WTC11 (cell line): Measurements from ENCODE around the gene FYCO1. TPM values are rescaled to one million over a fixed set of nuclear protein-coding genes. Genes with fewer than 3 reads are reported as not detected.

Experiments used
- ATAC-seq: fragments of 200-7000 bp; cut with Tn5 transposase; 2 replicates; pipeline ENCODE4 v1.10.0; 2021; ENCODE audit warnings: mild to moderate bottlenecking, moderate library complexity
- CTCF ChIA-PET: fragments of 300-600 bp; sonication (Branson Sonifier 250); formaldehyde crosslinking; loops from one replicate; lab custom pipeline; 2021; ENCODE audit warnings: antibody characterized with exemption; lab: Charles Lee
- POLR2A ChIA-PET: fragments of 350-600 bp; sonication (Branson Sonifier 250); formaldehyde crosslinking; loops from one replicate; lab custom pipeline; 2021; ENCODE audit warnings: antibody characterized with exemption; lab: Charles Lee
- DNase-seq: peaks from one replicate; pipeline ENCODE4 v3.0.0; 2021; ENCODE audit warnings: low spot score
- H3K27ac Mint-ChIP-seq: 2 replicates; pipeline ENCODE4 v1.8.0; 2021; ENCODE audit warnings: mixed read lengths
- H3K27me3 Mint-ChIP-seq: 2 replicates; pipeline ENCODE4 v1.8.0; 2021; ENCODE audit warnings: low read depth, mild to moderate bottlenecking, moderate library complexity, mixed read lengths
- H3K36me3 Mint-ChIP-seq: 2 replicates; pipeline ENCODE4 v1.8.0; 2021; ENCODE audit warnings: mixed read lengths
- H3K4me1 Mint-ChIP-seq: 2 replicates; pipeline ENCODE4 v1.8.0; 2022; ENCODE audit warnings: mixed read lengths
- H3K4me3 Mint-ChIP-seq: 2 replicates; pipeline ENCODE4 v1.8.0; 2021; ENCODE audit warnings: mild to moderate bottlenecking, moderate library complexity, mixed read lengths
- H3K9me3 Mint-ChIP-seq: 2 replicates; pipeline ENCODE4 v1.8.0; 2021; ENCODE audit warnings: mixed read lengths
- CREM ChIP-seq: sonication (generic); formaldehyde crosslinking; IDR thresholded peaks from 2 replicates; pipeline ENCODE4 v1.8.1; 2022; ENCODE audit warnings: mild to moderate bottlenecking, missing genetic modification reagents, moderate library complexity
- CTCF ChIP-seq: fragments of 200-600 bp; IDR thresholded peaks from 2 replicates; pipeline ENCODE4 v1.8.0; 2022; ENCODE audit warnings: antibody characterized with exemption
- E2F4 ChIP-seq: sonication (generic); formaldehyde crosslinking; IDR thresholded peaks from 2 replicates; pipeline ENCODE4 v1.8.1; 2022; ENCODE audit warnings: low read depth, mild to moderate bottlenecking, moderate library complexity, missing genetic modification reagents, borderline replicate concordance
- E2F5 ChIP-seq: sonication (generic); formaldehyde crosslinking; IDR thresholded peaks from 2 replicates; pipeline ENCODE4 v1.8.1; 2022; ENCODE audit warnings: mild to moderate bottlenecking, moderate library complexity, missing genetic modification reagents
- FOXK1 ChIP-seq: sonication (generic); formaldehyde crosslinking; IDR thresholded peaks from 2 replicates; pipeline ENCODE4 v1.8.0; 2022; ENCODE audit warnings: mild to moderate bottlenecking, moderate library complexity, missing genetic modification reagents
- FOXP1 ChIP-seq: sonication (generic); formaldehyde crosslinking; IDR thresholded peaks from 2 replicates; pipeline ENCODE4 v1.8.0; 2022; ENCODE audit warnings: missing genetic modification reagents, mild to moderate bottlenecking, moderate library complexity, borderline replicate concordance
- FOXP4 ChIP-seq: sonication (generic); formaldehyde crosslinking; IDR thresholded peaks from 2 replicates; pipeline ENCODE4 v1.8.0; 2022; ENCODE audit warnings: mild to moderate bottlenecking, missing genetic modification reagents
- GABPB1 ChIP-seq: sonication (generic); formaldehyde crosslinking; IDR thresholded peaks from 2 replicates; pipeline ENCODE4 v1.8.1; 2023; ENCODE audit warnings: mild to moderate bottlenecking, missing genetic modification reagents
- GRHL2 ChIP-seq: fragments of 250-450 bp; sonication (Bioruptor Pico); IDR thresholded peaks from 2 replicates; pipeline ENCODE4 v1.8.0; 2022; ENCODE audit warnings: mild to moderate bottlenecking, moderate library complexity; ENCODE audit not compliant: insufficient replicate concordance, severe bottlenecking
- IRF1 ChIP-seq: sonication (generic); formaldehyde crosslinking; IDR thresholded peaks from 2 replicates; pipeline ENCODE4 v1.8.0; 2023; ENCODE audit warnings: missing genetic modification reagents
- KAT7 ChIP-seq: sonication (generic); formaldehyde crosslinking; IDR thresholded peaks from 2 replicates; pipeline ENCODE4 v1.8.1; 2023; ENCODE audit warnings: missing genetic modification reagents, mild to moderate bottlenecking, borderline replicate concordance
- NFATC4 ChIP-seq: fragments of 250-450 bp; sonication (Bioruptor Pico); IDR thresholded peaks from 2 replicates; pipeline ENCODE4 v1.9.0; 2021; ENCODE audit warnings: mild to moderate bottlenecking
- NR2C2 ChIP-seq: sonication (generic); formaldehyde crosslinking; IDR thresholded peaks from 2 replicates; pipeline ENCODE4 v1.8.0; 2022; ENCODE audit warnings: mild to moderate bottlenecking, missing genetic modification reagents
- NR3C1 ChIP-seq: sonication (generic); formaldehyde crosslinking; conservative IDR thresholded peaks from 2 replicates; pipeline ENCODE4 v1.8.1; 2023; ENCODE audit warnings: low read depth, mild to moderate bottlenecking, missing genetic modification reagents
- PRRX2 ChIP-seq: fragments of 250-450 bp; sonication (Bioruptor Pico); IDR thresholded peaks from 2 replicates; pipeline ENCODE4 v1.8.0; 2021; ENCODE audit warnings: mild to moderate bottlenecking
- SOX15 ChIP-seq: fragments of 250-450 bp; sonication (Bioruptor Pico); IDR thresholded peaks from 2 replicates; pipeline ENCODE4 v1.9.0; 2021; ENCODE audit warnings: mild to moderate bottlenecking
- TP53 ChIP-seq: sonication (generic); formaldehyde crosslinking; IDR thresholded peaks from 2 replicates; pipeline ENCODE4 v1.8.1; 2023; ENCODE audit warnings: mild to moderate bottlenecking, missing genetic modification reagents
- ZNF263 ChIP-seq: sonication (generic); formaldehyde crosslinking; IDR thresholded peaks from 2 replicates; pipeline ENCODE4 v1.8.1; 2022; ENCODE audit warnings: low read depth, mild to moderate bottlenecking, moderate library complexity, missing genetic modification reagents
- ZNF671 ChIP-seq: fragments of 250-450 bp; sonication (Bioruptor Pico); IDR thresholded peaks from 2 replicates; pipeline ENCODE4 v1.8.0; 2021; ENCODE audit warnings: mild to moderate bottlenecking
- total RNA-seq: library from RNA; stranded (reverse); gene quantifications from 3 replicates; pipeline ENCODE4 v1.2.3, GENCODE V29; 2021

The FYCO1 gene
- total RNA-seq, 1 experiment from 2014 or later, result 13.9 TPM

GRCh38 chr3:46024131-46024530 is 28.5 kb upstream of the FYCO1 start:
- H3K9me3 Mint-ChIP-seq, result peaks cover 24% of the 10 kb centered on the region
- TF ChIP-seq IRF1 (CRISPR knock-in tag) (no peak), ZNF671 (no peak)
- H3K4me1 Mint-ChIP-seq, result no peaks in the 10 kb centered on the region
- ChIA-PET CTCF (interaction anchor here (0.5 to 1.6 kb wide), 3 partner anchors 55 to 364 kb away, joined by 4 read pairs; no protein-coding TSS in a partner anchor), POLR2A (no interaction called here)
- H3K4me3 Mint-ChIP-seq, result no peak overlapping the region
- no peak for ATAC-seq
- H3K36me3 Mint-ChIP-seq, result peaks cover 9% of the 10 kb centered on the region
- no peak for DNase-seq
- H3K27me3 Mint-ChIP-seq, result peaks cover 12% of the 10 kb centered on the region
- H3K27ac Mint-ChIP-seq, result no peak overlapping the region

- Mint-ChIP-seq H3K27me3 (peaks cover 10% of the 10 kb centered on the region), H3K9me3 (peaks cover 16% of the 10 kb centered on the region), H3K4me1 (no peaks in the 10 kb centered on the region), H3K27ac (no peak overlapping the region), H3K4me3 (no peak overlapping the region), H3K36me3 (peaks cover 6% of the 10 kb centered on the region)
- POLR2A ChIA-PET, result no interaction called here
- CTCF ChIA-PET, result interaction anchor here (1.6 kb wide), 1 partner anchor 56 kb away, joined by 4 read pairs; no protein-coding TSS in a partner anchor
- ATAC-seq (no peak), DNase-seq (no peak)
- no peak for TF ChIP-seq FOXP1 (CRISPR knock-in tag)
- no peak for TF ChIP-seq NR3C1 (CRISPR knock-in tag)
- TF ChIP-seq NR2C2 (CRISPR knock-in tag), result no peak
- TF ChIP-seq ZNF263 (CRISPR knock-in tag), result no peak
- TF ChIP-seq SOX15 (CRISPR knock-in tag), result no peak
These were observed 27.5 kb upstream of the FYCO1 start for GRCh38 chr3:46022909-46023785.

GRCh38 chr3:46021516-46021915 is 25.9 kb upstream of the FYCO1 start:
- no peaks in the 10 kb centered on the region for H3K36me3 Mint-ChIP-seq
- peaks cover 9% of the 10 kb centered on the region; the same call in 1 of the 2 replicates for H3K9me3 Mint-ChIP-seq
- CTCF ChIA-PET, result no interaction called here
- no peak overlapping the region for H3K4me3 Mint-ChIP-seq
- H3K27me3 Mint-ChIP-seq, result peaks cover 6% of the 10 kb centered on the region
- ATAC-seq, result no peak
- DNase-seq, result no peak
- POLR2A ChIA-PET, result no interaction called here
- H3K27ac Mint-ChIP-seq, result no peak overlapping the region
- TF ChIP-seq CREM (CRISPR knock-in tag) (no peak), PRRX2 (CRISPR knock-in tag) (no peak), TP53 (no peak), GABPB1 (CRISPR knock-in tag) (no peak)
- H3K4me1 Mint-ChIP-seq, result no peaks in the 10 kb centered on the region

- CTCF ChIA-PET, result no interaction called here
These were observed 25.3 kb upstream of the FYCO1 start for GRCh38 chr3:46020766-46021510.

GRCh38 chr3:46019707-46020106 is 24.1 kb upstream of the FYCO1 start:
- Mint-ChIP-seq H3K9me3 (peaks cover 9% of the 10 kb centered on the region; the same call in 1 of the 2 replicates), H3K27me3 (peaks cover 6% of the 10 kb centered on the region), H3K36me3 (no peaks in the 10 kb centered on the region), H3K4me1 (no peaks in the 10 kb centered on the region), H3K4me3 (no peak overlapping the region), H3K27ac (no peak overlapping the region)
- DNase-seq (no peak), ATAC-seq (no peak)
- CTCF ChIA-PET, result no interaction called here
- POLR2A ChIA-PET, result no interaction called here
- TF ChIP-seq KAT7 (CRISPR knock-in tag) (no peak), FOXP4 (no peak), CTCF (no peak), NFATC4 (CRISPR knock-in tag) (no peak), E2F4 (CRISPR knock-in tag) (no peak)

More at GRCh38 chr3:46020766-46021510, 25.3 kb upstream of the FYCO1 start:
- ATAC-seq, result no peak
- Mint-ChIP-seq H3K9me3 (peaks cover 9% of the 10 kb centered on the region; the same call in 1 of the 2 replicates), H3K27ac (no peak overlapping the region), H3K36me3 (no peaks in the 10 kb centered on the region), H3K27me3 (peaks cover 6% of the 10 kb centered on the region), H3K4me3 (no peak overlapping the region), H3K4me1 (no peaks in the 10 kb centered on the region)
- DNase-seq, result no peak
- TF ChIP-seq E2F5 (CRISPR knock-in tag) (no peak), FOXK1 (no peak), GRHL2 (CRISPR knock-in tag) (no peak)
- POLR2A ChIA-PET, result no interaction called here
